Pancreas (tissue), 10 donors: ENCODE measurements around the gene TMEM126A. TPM values are rescaled to one million over a fixed set of nuclear protein-coding genes. Genes with fewer than 3 reads are reported as not detected.
A peak's percentile ranks its signal among the peaks of the same experiment; 100 is the strongest.
"Not testable (repeated sequence)": the region's sequence is repeated elsewhere in the genome, so short reads cannot be mapped to it uniquely, and the experiment has no call there.

Experiments used
- ATAC-seq, 4 donors: fragments of 200-7000 bp; cut with Tn5 transposase; one replicate each; pipeline versions ENCODE4 v1.8.0 to v1.9.1; 2020; ENCODE audit warnings: mild to moderate bottlenecking in 4 of 4, moderate library complexity in 4 of 4
- DNase-seq, 6 donors: peaks; one replicate each; pipeline ENCODE4 v3.0.0-alpha.2; 2020
- FAIRE-seq: peaks from 2 replicates; lab custom pipeline; 2012; peaks lifted over from hg19 to GRCh38; lab: Jason Lieb, UNC
- H3K27ac ChIP-seq, 4 donors: fragments of 200-600 bp; sonication (generic); 1 replicate in 3 of 4; 2 replicates in 1 of 4; pipeline versions ENCODE4 v1.5.0 to v1.8.0; 2020
- H3K27me3 ChIP-seq, 4 donors: fragments of 200-600 bp; one replicate each; pipeline ENCODE4 v1.8.0; 2021
- H3K36me3 ChIP-seq, 3 donors: fragments of 200-600 bp; sonication (generic) in 1 of 3; one replicate each; pipeline versions ENCODE4 v1.5.0 to v1.8.0; 2020 to 2021
- H3K4me1 ChIP-seq, 3 donors: fragments of 200-600 bp; one replicate each; pipeline ENCODE4 v1.8.0; 2021
- H3K4me3 ChIP-seq, 4 donors: fragments of 200-600 bp; sonication (generic) in 2 of 4; one replicate each; pipeline versions ENCODE4 v1.5.0 to v1.8.0; 2020 to 2021
- H3K9me3 ChIP-seq, 4 donors: fragments of 200-600 bp; one replicate each; pipeline ENCODE4 v1.8.0; 2021
- WGBS, 2 donors: extraction: QIAGEN DNeasy Blood & Tissue Kit; methylation state at CpG; one replicate each; pipeline ENCODE4 v1.1.7; 2013; 5-methylcytosine and 5-hydroxymethylcytosine counted together
- intact Hi-C, 3 donors: fragments of 100-400 bp; cut with DNase I; formaldehyde crosslinking; loops; one replicate each; pipeline versions ENCODE4 v1.11.1 to v1.14.2; 2022
- polyA plus RNA-seq, 2 donors: library from polyadenylated mRNA; stranded (reverse); fragments of 200-250 nt; gene quantifications; one replicate each; pipeline ENCODE4 v1.2.3, GENCODE V29; 2013
- total RNA-seq, 6 donors: library from RNA; stranded (reverse); fragmentation: NEBNext Ultra II Directional in 4 of 6; extraction: Animal tissue kit (Norgen Biotek cat#: 25700) in 4 of 6; gene quantifications; one replicate each; pipeline versions ENCODE4 v1.2.1 to v1.2.4, GENCODE V29; 2021 to 2023
- TF ChIP-seq, protein P1 (sequence below), 4 donors: fragments of 200-600 bp; sonication (generic) in 3 of 4; IDR thresholded peaks; one replicate each; pipeline versions ENCODE4 v1.5.0 to v1.8.0; 2021; ENCODE audit warnings: antibody characterized with exemption in 4 of 4
- donor health status: healthy with polysubstance abuse.
- donor health status: DM: no; HTN: no; CAD: no; lungs with moderate emphysema.
- donor health status: DM: no; HTN: no; CAD: no.
- donor health status: control.
- donor health status: control.
- donor health status: Bipolar disorder and iron deficiency.
- donor health status: DM: yes; HTN: yes; CAD: no.
- donor health status: DM: no; HTN: no; CAD: no.
- donor health status: DM: no; HTN: no; CAD: no.
- donor health status: DM: yes; HTN: yes; CAD: no.

TMEM126A gene
- total RNA-seq, result 10 to 100 TPM in 5 of 6 donors, 1 to 10 TPM in 1; 9.6 to 18.2 (median 13.7) TPM
- 10 to 100 TPM; 26.7 to 27.8 TPM for polyA plus RNA-seq

DNA sequence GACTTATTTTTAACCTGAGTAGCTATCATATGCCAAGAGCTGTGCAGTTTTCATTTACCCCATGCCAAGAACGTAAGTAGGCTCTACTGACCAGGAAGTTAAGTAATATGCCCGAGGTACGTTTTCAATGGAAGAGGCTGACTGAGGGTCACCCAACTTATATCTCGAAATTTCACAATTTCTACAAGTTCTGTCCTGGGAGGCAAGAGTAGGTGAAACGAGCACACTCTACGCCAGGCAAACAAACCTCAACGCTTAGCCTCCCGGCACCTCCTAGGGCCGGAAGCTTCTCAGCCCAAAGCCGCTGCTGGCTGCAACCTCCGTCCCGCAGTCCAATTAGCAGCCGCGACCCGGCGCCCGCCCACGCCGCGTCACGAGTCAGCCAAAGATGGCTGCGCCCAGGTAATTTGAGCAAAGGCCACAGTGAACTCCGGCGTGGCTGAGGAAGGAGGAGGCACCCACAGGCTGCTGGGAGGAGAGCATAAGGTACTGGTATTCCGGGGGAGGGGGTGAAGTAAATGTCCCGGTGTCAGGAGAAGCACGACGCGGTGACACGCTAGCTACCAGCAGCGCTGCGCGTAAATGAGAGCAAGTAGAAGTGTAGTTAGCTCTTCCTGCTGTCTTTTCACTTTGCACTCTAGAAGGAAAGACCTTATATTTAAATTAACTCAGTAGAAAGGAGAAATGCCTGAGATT is at the start of gene TMEM126A:
Gene TMEM126A, plus strand, starts transcription at position 364 of the 696 bp plus-strand sequence. CDS start 2,289 bp downstream, outside the sequence.
- TF ChIP-seq, protein P1, sequence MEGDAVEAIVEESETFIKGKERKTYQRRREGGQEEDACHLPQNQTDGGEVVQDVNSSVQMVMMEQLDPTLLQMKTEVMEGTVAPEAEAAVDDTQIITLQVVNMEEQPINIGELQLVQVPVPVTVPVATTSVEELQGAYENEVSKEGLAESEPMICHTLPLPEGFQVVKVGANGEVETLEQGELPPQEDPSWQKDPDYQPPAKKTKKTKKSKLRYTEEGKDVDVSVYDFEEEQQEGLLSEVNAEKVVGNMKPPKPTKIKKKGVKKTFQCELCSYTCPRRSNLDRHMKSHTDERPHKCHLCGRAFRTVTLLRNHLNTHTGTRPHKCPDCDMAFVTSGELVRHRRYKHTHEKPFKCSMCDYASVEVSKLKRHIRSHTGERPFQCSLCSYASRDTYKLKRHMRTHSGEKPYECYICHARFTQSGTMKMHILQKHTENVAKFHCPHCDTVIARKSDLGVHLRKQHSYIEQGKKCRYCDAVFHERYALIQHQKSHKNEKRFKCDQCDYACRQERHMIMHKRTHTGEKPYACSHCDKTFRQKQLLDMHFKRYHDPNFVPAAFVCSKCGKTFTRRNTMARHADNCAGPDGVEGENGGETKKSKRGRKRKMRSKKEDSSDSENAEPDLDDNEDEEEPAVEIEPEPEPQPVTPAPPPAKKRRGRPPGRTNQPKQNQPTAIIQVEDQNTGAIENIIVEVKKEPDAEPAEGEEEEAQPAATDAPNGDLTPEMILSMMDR (IDR thresholded peaks at IDR 0.05), result no peak
- Histone ChIP-seq H3K4me3 (peak within 1 kb of the TSS; percentile 41 to 61 (median 49)), H3K27ac (peak within 1 kb of the TSS; percentile 68 to 87 (median 77)), H3K4me1 (peaks cover 7 to 22% (median 16%) of the 10 kb centered on the region in 3 donors), H3K27me3 (no peaks in the 10 kb centered on the region), H3K36me3 (no peaks in the 10 kb centered on the region), H3K9me3 (no peaks in the 10 kb centered on the region)
- ATAC-seq (peak; percentile 98 to 100 (median 98)), DNase-seq (peak; percentile 86 to 95 (median 91)), FAIRE-seq (peak; percentile 26)
- WGBS, 2 donors, result 0% methylated on average over 33 of the region's 33 CpGs
- intact Hi-C loops, result no loop called here

DNA sequence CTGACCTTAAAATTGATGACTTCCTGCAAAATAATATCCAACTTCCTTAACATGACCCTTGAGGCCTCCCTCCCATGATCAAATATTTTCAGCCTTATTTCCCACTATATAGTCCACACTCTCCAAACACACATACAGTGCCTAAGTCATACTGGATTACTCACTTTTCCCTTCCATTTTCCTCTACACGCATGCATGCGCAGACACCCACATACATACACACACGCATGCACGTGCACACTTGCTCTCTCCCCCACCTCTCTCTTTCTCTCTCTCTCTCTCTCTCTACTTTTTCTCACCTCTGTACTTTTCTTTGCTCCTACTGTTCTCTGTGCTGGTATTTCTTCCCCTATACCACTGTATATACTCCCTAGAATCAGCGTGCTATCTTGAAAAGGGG is 48.7 kb upstream of the TMEM126A start:
- H3K36me3 ChIP-seq, result no peaks in the 10 kb centered on the region
- no peaks in the 10 kb centered on the region for H3K9me3 ChIP-seq
- FAIRE-seq, result no peak
- no peaks in the 10 kb centered on the region for H3K27me3 ChIP-seq
- no peak for ATAC-seq
- TF ChIP-seq, protein P1 (IDR thresholded peaks at IDR 0.05), result no peak
- no peaks in the 10 kb centered on the region for H3K4me1 ChIP-seq
- WGBS, 2 donors, result 62 to 71% methylated on average over 5 of the region's 5 CpGs
- intact Hi-C loops, result no loop called here
- H3K27ac ChIP-seq, result no peak overlapping the region
- no peak for DNase-seq
- H3K4me3 ChIP-seq, result no peak overlapping the region

DNA sequence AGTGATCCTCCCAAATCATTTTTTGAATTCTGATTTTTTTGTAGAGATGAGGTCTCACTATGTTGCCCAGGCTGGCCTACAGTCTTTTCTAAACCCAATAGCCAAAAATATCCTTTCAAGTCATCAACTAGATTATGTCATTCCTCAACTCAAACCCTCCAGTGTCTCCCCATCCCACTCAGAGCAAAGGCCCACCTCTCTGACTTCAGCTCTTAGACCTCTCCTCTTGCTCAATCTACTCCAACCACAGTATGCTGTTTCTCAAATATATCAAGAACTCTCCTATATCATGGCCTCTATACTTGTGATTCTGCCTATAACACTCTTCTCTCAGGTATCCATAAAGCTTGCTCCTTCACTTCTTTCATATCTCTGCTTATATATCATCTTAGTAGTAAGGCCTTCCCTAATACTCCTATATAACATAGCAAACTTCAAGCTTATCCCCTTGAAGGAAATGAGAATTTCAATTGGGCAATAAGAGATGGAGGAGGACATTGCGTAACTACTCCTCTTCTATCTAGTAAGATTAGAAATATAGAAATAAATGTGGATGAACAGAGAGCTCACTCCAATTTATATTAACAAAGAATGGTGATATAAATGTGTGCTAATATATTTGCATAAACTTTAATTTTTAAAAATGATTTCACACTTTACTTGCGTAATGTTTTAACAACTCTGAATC is 45.1 kb upstream of the TMEM126A start:
- ATAC-seq (no peak), FAIRE-seq (no peak), DNase-seq (no peak)
- TF ChIP-seq, protein P1 (IDR thresholded peaks at IDR 0.05), result no peak
- H3K27me3 ChIP-seq, result no peaks in the 10 kb centered on the region
- WGBS, 2 donors, result 89 to 94% methylated on average over 2 of the region's 2 CpGs
- no peaks in the 10 kb centered on the region for H3K4me1 ChIP-seq
- H3K36me3 ChIP-seq, result no peaks in the 10 kb centered on the region
- no peaks in the 10 kb centered on the region for H3K9me3 ChIP-seq
- no peak overlapping the region for H3K4me3 ChIP-seq
- intact Hi-C loops, result loop anchor here in 1 of 3 donors (5.0 kb wide), 1 partner anchor 245 kb away; no protein-coding TSS in a partner anchor
- no peak overlapping the region for H3K27ac ChIP-seq

DNA sequence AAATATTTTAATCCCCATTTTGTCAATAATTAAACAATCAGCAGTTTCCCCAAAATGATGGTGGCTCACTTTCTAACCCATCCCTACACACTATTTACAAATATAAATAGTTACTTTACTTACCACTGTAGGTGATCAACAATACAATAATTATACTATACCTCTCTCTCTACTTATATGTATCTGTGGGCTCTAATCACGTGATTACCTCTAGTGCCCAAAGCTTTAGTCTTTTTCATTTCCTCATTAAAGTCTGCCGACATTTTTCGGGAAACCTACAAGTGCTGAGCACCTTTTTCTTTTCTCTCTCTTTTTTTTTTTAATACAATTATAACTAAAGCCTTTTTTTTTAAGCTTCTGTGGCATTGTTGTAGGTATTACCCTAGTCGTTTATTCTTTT is 44.5 kb upstream of the TMEM126A start:
- FAIRE-seq, result no peak
- Histone ChIP-seq H3K9me3 (no peaks in the 10 kb centered on the region), H3K27me3 (no peaks in the 10 kb centered on the region)

DNA sequence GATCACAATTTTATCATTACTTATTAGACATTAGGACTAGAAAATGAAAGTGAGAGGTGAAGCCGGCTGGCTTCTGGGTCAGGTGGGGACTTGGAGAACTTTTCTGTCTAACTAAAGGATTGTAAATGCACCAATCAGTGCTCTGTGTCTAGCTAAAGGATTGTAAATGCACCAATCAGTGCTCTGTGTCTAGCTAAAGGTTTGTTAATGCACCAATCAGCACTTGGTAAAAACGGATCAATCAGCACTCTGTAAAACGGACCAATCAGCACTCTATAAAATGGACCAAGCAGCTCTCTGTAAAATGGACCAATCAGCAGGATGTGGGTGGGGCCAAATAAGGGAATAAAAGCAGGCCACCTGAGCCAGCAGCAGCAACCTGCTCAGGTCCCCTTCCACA is 41.5 kb upstream of the TMEM126A start:
- H3K27me3 ChIP-seq, FAIRE-seq, H3K36me3 ChIP-seq, H3K4me1 ChIP-seq, H3K27ac ChIP-seq, H3K9me3 ChIP-seq, DNase-seq, intact Hi-C loops, ATAC-seq, H3K4me3 ChIP-seq: not testable (repeated sequence)
- WGBS, 2 donors, result 87 to 94% methylated on average over 3 of the region's 3 CpGs

More for the DNA sequence above, 44.5 kb upstream of the TMEM126A start:
- H3K36me3 ChIP-seq, result no peaks in the 10 kb centered on the region
- H3K4me1 ChIP-seq, result no peaks in the 10 kb centered on the region
- TF ChIP-seq, protein P1 (IDR thresholded peaks at IDR 0.05), result no peak
- DNase-seq, result no peak
- no peak overlapping the region for H3K27ac ChIP-seq
- H3K4me3 ChIP-seq, result no peak overlapping the region
- intact Hi-C loops, result loop anchor here in 1 of 3 donors (5.0 kb wide), 1 partner anchor 244 kb away; no protein-coding TSS in a partner anchor
- no peak for ATAC-seq
- 69 to 80% methylated on average over 4 of the region's 4 CpGs for WGBS, 2 donors

DNA sequence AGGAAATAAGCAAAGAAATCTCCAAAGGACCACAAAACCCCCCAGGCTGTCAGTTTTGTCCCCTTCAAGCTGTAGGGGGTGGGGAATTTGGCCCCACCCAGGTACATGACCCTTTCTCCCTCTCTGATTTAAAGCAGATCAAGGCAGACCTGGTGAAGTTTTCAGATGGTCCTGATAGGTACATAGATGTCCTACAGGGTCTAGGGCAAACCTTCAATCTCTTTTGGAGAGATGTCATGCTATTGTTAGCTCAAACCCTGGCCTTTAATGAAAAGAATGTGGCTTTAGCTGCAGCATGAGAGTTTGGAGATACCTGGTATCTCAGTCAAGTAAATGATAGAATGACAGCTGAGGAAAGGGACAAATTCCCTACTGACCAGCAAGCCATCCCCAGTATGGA is 39.1 kb upstream of the TMEM126A start:
- H3K4me3 ChIP-seq, intact Hi-C loops, FAIRE-seq, DNase-seq, H3K27ac ChIP-seq, H3K36me3 ChIP-seq, H3K27me3 ChIP-seq, H3K4me1 ChIP-seq, H3K9me3 ChIP-seq, ATAC-seq: not testable (repeated sequence)

DNA sequence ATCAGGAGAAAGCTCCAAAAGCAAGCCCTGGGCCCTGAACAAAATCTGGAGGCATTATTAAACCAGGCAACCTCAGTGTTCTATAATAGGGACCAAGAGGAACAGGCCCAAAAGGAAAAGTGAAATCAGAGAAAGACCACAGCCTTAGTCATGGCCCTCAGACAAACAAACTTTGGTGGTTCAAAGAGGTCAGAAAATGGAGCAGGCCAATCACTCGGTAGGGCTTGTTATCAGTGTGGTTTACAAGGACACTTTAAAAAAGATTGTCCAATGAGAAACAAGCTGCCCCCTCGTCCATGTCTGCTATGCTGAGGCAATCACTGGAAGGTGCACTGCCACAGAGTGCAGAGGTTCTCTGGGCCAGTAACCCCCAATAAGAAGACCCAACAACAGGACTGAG is 38.5 kb upstream of the TMEM126A start:
- intact Hi-C loops, H3K4me1 ChIP-seq, ATAC-seq, FAIRE-seq, H3K9me3 ChIP-seq, H3K36me3 ChIP-seq, H3K4me3 ChIP-seq, DNase-seq, H3K27ac ChIP-seq, H3K27me3 ChIP-seq: not testable (repeated sequence)
- WGBS, 2 donors, result 48 to 64% methylated on average over 2 of the region's 2 CpGs

DNA sequence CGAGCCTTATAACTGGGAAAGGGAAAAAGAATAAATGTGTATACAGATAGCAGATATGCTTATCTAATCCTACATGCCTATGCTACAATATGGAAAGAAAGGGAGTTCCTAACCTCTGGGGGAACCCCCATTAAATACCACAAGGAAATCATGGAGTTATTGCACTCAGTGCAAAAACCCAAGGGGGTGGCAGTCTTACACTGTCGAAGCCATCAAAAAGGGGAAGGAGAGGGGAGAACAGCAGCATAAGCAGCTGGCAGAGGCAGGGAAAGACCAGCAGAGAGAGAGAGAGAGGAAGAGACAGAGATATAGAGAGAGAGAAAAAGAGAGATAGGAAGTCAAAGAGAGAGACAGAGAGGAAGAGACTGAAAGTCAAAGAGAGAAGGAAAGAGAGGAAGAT is 36.1 kb upstream of the TMEM126A start:
- H3K9me3 ChIP-seq, H3K36me3 ChIP-seq, H3K27ac ChIP-seq, H3K27me3 ChIP-seq, ATAC-seq, H3K4me3 ChIP-seq, DNase-seq, intact Hi-C loops, FAIRE-seq, H3K4me1 ChIP-seq: not testable (repeated sequence)
- WGBS, 2 donors, result 79 to 86% methylated on average over 2 of the region's 2 CpGs
